Osteoblast (primary cell): Measurements from ENCODE around the gene KCNC2. TPM values are rescaled to one million over a fixed set of nuclear protein-coding genes. Genes with fewer than 3 reads are reported as not detected.

Experiments
- DNase-seq: peaks from one replicate; pipeline ENCODE4 v3.0.0; 2011; ENCODE audit warnings: low spot score, mixed read lengths; ENCODE audit not compliant: insufficient read length; ENCODE audit errors: missing footprints
- H2AFZ ChIP-seq: 2 replicates; pipeline ENCODE4 v1.6.0; 2011; ENCODE audit warnings: mild to moderate bottlenecking, low read length
- H3K27ac ChIP-seq: 2 replicates; pipeline ENCODE4 v1.5.1; 2011; ENCODE audit warnings: mild to moderate bottlenecking, low read depth, low read length, moderate library complexity
- H3K27me3 ChIP-seq: 2 replicates; pipeline ENCODE4 v1.6.0; 2012; ENCODE audit warnings: mild to moderate bottlenecking, control low read depth, inconsistent platforms, low read length, moderate library complexity; ENCODE audit not compliant: insufficient read depth
- H3K36me3 ChIP-seq: 2 replicates; pipeline ENCODE4 v1.5.1; 2011; ENCODE audit warnings: mild to moderate bottlenecking, low read length, control low read depth, moderate library complexity; ENCODE audit not compliant: insufficient read depth
- H3K4me1 ChIP-seq: 2 replicates; pipeline ENCODE4 v1.5.1; 2011; ENCODE audit warnings: mild to moderate bottlenecking, low read length, control low read depth, moderate library complexity; ENCODE audit not compliant: insufficient read depth
- H3K4me2 ChIP-seq: 2 replicates; pipeline ENCODE4 v1.6.0; 2011; ENCODE audit warnings: mild to moderate bottlenecking, low read length; ENCODE audit not compliant: insufficient read depth
- H3K4me3 ChIP-seq: fragments of 200-600 bp; sonication (generic); 3 replicates; pipeline ENCODE4 v1.5.1; 2012; ENCODE audit warnings: mild to moderate bottlenecking, low read length, inconsistent platforms; ENCODE audit not compliant: insufficient read depth
- H3K79me2 ChIP-seq: 2 replicates; pipeline ENCODE4 v1.6.0; 2012; ENCODE audit warnings: mild to moderate bottlenecking, low read length, control low read depth, inconsistent platforms; ENCODE audit not compliant: insufficient read depth
- H3K9me3 ChIP-seq: 2 replicates; pipeline ENCODE4 v1.5.1; 2011; ENCODE audit warnings: low read depth, low read length, control low read depth
- H4K20me1 ChIP-seq: 2 replicates; pipeline ENCODE4 v1.6.0; 2012; ENCODE audit warnings: mild to moderate bottlenecking, low read length, control low read depth; ENCODE audit not compliant: insufficient read depth
- CTCF ChIP-seq: IDR thresholded peaks from 2 replicates; pipeline ENCODE4 v1.5.1; 2011; ENCODE audit warnings: mild to moderate bottlenecking, low read depth, low read length, moderate library complexity; ENCODE audit errors: extremely low read depth
- total RNA-seq: library from RNA; depleted of rRNA; stranded (reverse); fragments of >200 nt; gene quantifications from 2 replicates; pipeline ENCODE4 v1.2.3, GENCODE V29; 2012

KCNC2 gene
- total RNA-seq, 1 donor, result not detected

GRCh38 chr12:75086091-75087038, 123.3 kb downstream of the KCNC2 start:
- DNase-seq, result peak; percentile 4
- Histone ChIP-seq H3K4me2 (no peak overlapping the region), H3K36me3 (no peaks in the 10 kb centered on the region), H3K9me3 (no peaks in the 10 kb centered on the region), H3K27ac (peak overlapping the region; percentile 15), H4K20me1 (no peaks in the 10 kb centered on the region), H3K79me2 (no peaks in the 10 kb centered on the region), H3K4me1 (peaks cover 3% of the 10 kb centered on the region), H3K4me3 (no peak overlapping the region), H2AFZ (no peak overlapping the region), H3K27me3 (no peaks in the 10 kb centered on the region)
- no peak for TF ChIP-seq CTCF

GRCh38 chr12:75081305-75081704, 128.3 kb downstream of the KCNC2 start:
- Histone ChIP-seq H3K27me3 (no peaks in the 10 kb centered on the region), H3K4me1 (peaks cover 3% of the 10 kb centered on the region), H3K4me2 (no peak overlapping the region), H2AFZ (no peak overlapping the region), H3K9me3 (no peaks in the 10 kb centered on the region), H3K4me3 (no peak overlapping the region), H3K27ac (no peak overlapping the region), H3K36me3 (no peaks in the 10 kb centered on the region), H3K79me2 (no peaks in the 10 kb centered on the region), H4K20me1 (no peaks in the 10 kb centered on the region)
- no peak for TF ChIP-seq CTCF
- DNase-seq, result no peak

GRCh38 chr12:75080582-75080981, 129.1 kb downstream of the KCNC2 start:
- Histone ChIP-seq H3K4me2 (no peak overlapping the region), H3K79me2 (no peaks in the 10 kb centered on the region), H3K27me3 (no peaks in the 10 kb centered on the region), H3K4me3 (no peak overlapping the region), H3K4me1 (no peaks in the 10 kb centered on the region), H3K36me3 (no peaks in the 10 kb centered on the region), H3K27ac (no peak overlapping the region), H3K9me3 (no peaks in the 10 kb centered on the region), H2AFZ (no peak overlapping the region), H4K20me1 (no peaks in the 10 kb centered on the region)
- TF ChIP-seq CTCF, result no peak
- no peak for DNase-seq

GRCh38 chr12:75065482-75065881, 144.2 kb downstream of the KCNC2 start:
- Histone ChIP-seq H3K4me1 (no peaks in the 10 kb centered on the region), H3K4me3 (no peak overlapping the region), H3K36me3 (no peaks in the 10 kb centered on the region), H3K4me2 (no peak overlapping the region), H3K79me2 (no peaks in the 10 kb centered on the region), H3K27me3 (no peaks in the 10 kb centered on the region), H2AFZ (no peak overlapping the region), H4K20me1 (no peaks in the 10 kb centered on the region), H3K27ac (no peak overlapping the region), H3K9me3 (no peaks in the 10 kb centered on the region)
- DNase-seq, result no peak
- TF ChIP-seq CTCF, result no peak
